Measurements from ENCODE around the gene MYO9A. TPM values are rescaled to one million over a fixed set of nuclear protein-coding genes. Genes with fewer than 3 reads are reported as not detected.

Gene MYO9A
- total RNA-seq, 4 donors from 2014 or later: 50.8 to 68.3 (median 59.5) TPM

- 76 to 79% methylated on average over 4 of the region's 4 CpGs for WGBS, 2 donors
- TF ChIP-seq POLR2A (IDR thresholded peaks at IDR 0.05) (no peak), CTCF (IDR thresholded peaks at IDR 0.05) (no peak)
- H3K4me3 ChIP-seq (ENCODE audit: low read depth, poor library complexity, severe bottlenecking): no peak overlapping the region
- DNase-seq (ENCODE audit: low spot score in 2 of 2): no peak
- intact Hi-C loops (cut with DNase I; ENCODE audit: low total_unique reads): no loop called here
Observed at GRCh38 chr15:72141171-72142084, 23.5 kb upstream of the MYO9A start.

GRCh38 chr15:72140088-72140487 lies 22.1 kb upstream of the MYO9A start:
- no peak overlapping the region for H3K4me3 ChIP-seq (ENCODE audit: low read depth, poor library complexity, severe bottlenecking)
- intact Hi-C loops (cut with DNase I; ENCODE audit: low total_unique reads): no loop called here
- DNase-seq (ENCODE audit: low spot score in 2 of 2): no peak
- TF ChIP-seq POLR2A (IDR thresholded peaks at IDR 0.05) (no peak), CTCF (IDR thresholded peaks at IDR 0.05) (no peak)
- 76 to 83% methylated on average over 3 of the region's 3 CpGs for WGBS, 2 donors

- 91 to 95% methylated on average over 4 of the region's 4 CpGs for WGBS, 2 donors
- intact Hi-C loops (cut with DNase I; ENCODE audit: low total_unique reads): no loop called here
- TF ChIP-seq POLR2A (IDR thresholded peaks at IDR 0.05) (no peak), CTCF (IDR thresholded peaks at IDR 0.05) (no peak)
- DNase-seq (ENCODE audit: low spot score in 2 of 2): no peak
- H3K4me3 ChIP-seq (ENCODE audit: low read depth, poor library complexity, severe bottlenecking): no peak overlapping the region
Observed at GRCh38 chr15:72139667-72140066, 21.7 kb upstream of the MYO9A start.

- WGBS, 2 donors: 77 to 79% methylated on average over 4 of the region's 4 CpGs
- TF ChIP-seq CTCF (IDR thresholded peaks at IDR 0.05): no peak
- no peak for TF ChIP-seq POLR2A (IDR thresholded peaks at IDR 0.05)
Observed at GRCh38 chr15:72136170-72137051, 18.5 kb upstream of the MYO9A start.

GRCh38 chr15:72135719-72136118 lies 17.8 kb upstream of the MYO9A start:
- 46 to 52% methylated on average over 2 of the region's 2 CpGs for WGBS, 2 donors

More at GRCh38 chr15:72136170-72137051, 18.5 kb upstream of the MYO9A start:
- no peak overlapping the region for H3K4me3 ChIP-seq (ENCODE audit: low read depth, poor library complexity, severe bottlenecking)
- DNase-seq (ENCODE audit: low spot score in 2 of 2): no peak
- intact Hi-C loops (cut with DNase I; ENCODE audit: low total_unique reads): no loop called here

More at GRCh38 chr15:72135719-72136118, 17.8 kb upstream of the MYO9A start:
- intact Hi-C loops (cut with DNase I; ENCODE audit: low total_unique reads): no loop called here
- no peak for DNase-seq (ENCODE audit: low spot score in 2 of 2)
- no peak for TF ChIP-seq POLR2A (IDR thresholded peaks at IDR 0.05)
- TF ChIP-seq CTCF (IDR thresholded peaks at IDR 0.05): no peak
- no peak overlapping the region for H3K4me3 ChIP-seq (ENCODE audit: low read depth, poor library complexity, severe bottlenecking)
